NCI-H1694 treated with DMSO at 0.1 percent for 48 hours (cell line): ENCODE measurements around the gene SKIDA1.

ENCODE experiments used
- DNase-seq: peaks from one replicate; lab custom pipeline; 2025; lab: John Stamatoyannopoulos, UW

SKIDA1 gene

GRCh38 chr10:21529032-21529910 lies 3.8 kb upstream of the SKIDA1 start:
- peak; percentile 61 for DNase-seq

GRCh38 chr10:21528236-21529031 lies 3.0 kb upstream of the SKIDA1 start:
- DNase-seq = peak; percentile 81

- DNase-seq = peak; percentile 81
Measured at GRCh38 chr10:21527598-21528235, 2.2 kb upstream of the SKIDA1 start.

- DNase-seq = peak; percentile 21
Measured at GRCh38 chr10:21526860-21527597, 1.5 kb upstream of the SKIDA1 start.

- peak; percentile 61 for DNase-seq
Measured at GRCh38 chr10:21526188-21526859, 842 bp upstream of the SKIDA1 start.

GRCh38 chr10:21524526-21525366 lies 736 bp downstream of the SKIDA1 start:
- peak; percentile 54 for DNase-seq

GRCh38 chr10:21524131-21524525 lies 1.4 kb downstream of the SKIDA1 start:
- DNase-seq = peak; percentile 4

- DNase-seq = peak; percentile 67
Measured at GRCh38 chr10:21523557-21524008, 1.9 kb downstream of the SKIDA1 start.

GRCh38 chr10:21522631-21523406 lies 2.7 kb downstream of the SKIDA1 start:
- DNase-seq = peak; percentile 5

GRCh38 chr10:21521751-21522533 lies 3.5 kb downstream of the SKIDA1 start:
- peak; percentile 2 for DNase-seq

GRCh38 chr10:21520949-21521348 lies 4.5 kb downstream of the SKIDA1 start:
- peak; percentile 36 for DNase-seq

- peak; percentile 36 for DNase-seq
Measured at GRCh38 chr10:21520509-21520908, 5.0 kb downstream of the SKIDA1 start.

- DNase-seq = peak; percentile 62
Measured at GRCh38 chr10:21519941-21520436, 5.5 kb downstream of the SKIDA1 start.

GRCh38 chr10:21519397-21519933 lies 6.0 kb downstream of the SKIDA1 start:
- no peak for DNase-seq

- peak; percentile 24 for DNase-seq
Measured at GRCh38 chr10:21518641-21519396, 6.7 kb downstream of the SKIDA1 start.

GRCh38 chr10:21518149-21518640 lies 7.3 kb downstream of the SKIDA1 start:
- DNase-seq = peak; percentile 83
